Activated CD8-positive, alpha-beta T cell treated with anti-CD3 and anti-CD28 coated beads for 36 hours (primary cell): Measurements from ENCODE around the gene PCYOX1L. TPM values are rescaled to one million over a fixed set of nuclear protein-coding genes. Genes with fewer than 3 reads are reported as not detected.

Experiments
- ATAC-seq: fragments of 200-7000 bp; cut with Tn5 transposase; one replicate; pipeline ENCODE4 v1.10.0; 2021; ENCODE audit warnings: mild to moderate bottlenecking, moderate library complexity
- CTCF ChIA-PET: fragments of 350-600 bp; sonication (Branson Sonifier 250); formaldehyde crosslinking; loops from one replicate; lab custom pipeline; 2021; ENCODE audit warnings: antibody characterized with exemption; lab: Charles Lee
- POLR2A ChIA-PET: fragments of 350-600 bp; sonication (Branson Sonifier 250); formaldehyde crosslinking; loops from one replicate; lab custom pipeline; 2021; ENCODE audit warnings: antibody characterized with exemption; lab: Charles Lee
- DNase-seq: peaks from one replicate; pipeline ENCODE4 v3.0.0-alpha.2; 2020
- H3K27ac Mint-ChIP-seq: one replicate; pipeline ENCODE4 v1.8.0; 2021; ENCODE audit warnings: mild to moderate bottlenecking, mixed read lengths
- H3K27me3 Mint-ChIP-seq: one replicate; pipeline ENCODE4 v1.8.0; 2021; ENCODE audit warnings: mixed read lengths
- H3K36me3 Mint-ChIP-seq: one replicate; pipeline ENCODE4 v1.8.0; 2021; ENCODE audit warnings: low read depth, mixed read lengths
- H3K4me1 Mint-ChIP-seq: one replicate; pipeline ENCODE4 v1.8.0; 2021; ENCODE audit warnings: low read depth, mixed read lengths
- H3K4me3 Mint-ChIP-seq: one replicate; pipeline ENCODE4 v1.8.0; 2021; ENCODE audit warnings: mild to moderate bottlenecking, moderate library complexity, mixed read lengths
- H3K9me3 Mint-ChIP-seq: one replicate; pipeline ENCODE4 v1.8.0; 2021; ENCODE audit warnings: mixed read lengths
- CTCF ChIP-seq: fragments of 200-600 bp; IDR thresholded peaks from one replicate; pipeline ENCODE4 v1.8.0; 2022; ENCODE audit warnings: antibody characterized with exemption, mild to moderate bottlenecking
- intact Hi-C: fragments of 100-400 bp; cut with micrococcal nuclease; formaldehyde crosslinking; loops from one replicate; pipeline ENCODE4 v1.10.0; 2022
- total RNA-seq, 2 experiments: library from RNA; stranded (reverse); gene quantifications; one replicate each; pipeline ENCODE4 v1.2.3, GENCODE V29; 2021

PCYOX1L gene
- total RNA-seq, 2 experiments from 2014 or later = 19.7 to 21.2 TPM

- Mint-ChIP-seq H3K27me3 (no peaks in the 10 kb centered on the region), H3K4me1 (peaks cover 4% of the 10 kb centered on the region), H3K9me3 (no peaks in the 10 kb centered on the region), H3K36me3 (no peaks in the 10 kb centered on the region), H3K4me3 (no peak overlapping the region), H3K27ac (no peak overlapping the region)
- ATAC-seq (no peak), DNase-seq (no peak)
- ChIA-PET POLR2A (no interaction called here), CTCF (interaction anchor here (0.6 to 4.5 kb wide), 32 partner anchors 8 to 236 kb away, joined by 3 to 43 read pairs (median 7); partner anchors contain the start of gene GRPEL2)
- TF ChIP-seq CTCF = no peak
- intact Hi-C loops = loop anchor here (5.0 kb wide), 1 partner anchor 50 kb away; no protein-coding TSS in a partner anchor
Observed at GRCh38 chr5:149382517-149383220, 24.8 kb downstream of the PCYOX1L start.

- DNase-seq = no peak
- ChIA-PET POLR2A (no interaction called here), CTCF (interaction anchor here (0.8 to 3.8 kb wide), 7 partner anchors 38 to 235 kb away, joined by 3 to 42 read pairs (median 7); partner anchors contain the start of gene GRPEL2)
- no peaks in the 10 kb centered on the region for H3K27me3 Mint-ChIP-seq
- intact Hi-C loops = loop anchor here (5.0 kb wide), 1 partner anchor 49 kb away; no protein-coding TSS in a partner anchor
- no peak for TF ChIP-seq CTCF
- no peaks in the 10 kb centered on the region for H3K36me3 Mint-ChIP-seq
- no peaks in the 10 kb centered on the region for H3K9me3 Mint-ChIP-seq
- no peak overlapping the region for H3K4me3 Mint-ChIP-seq
- ATAC-seq = no peak
- H3K27ac Mint-ChIP-seq = no peak overlapping the region
- peaks cover 4% of the 10 kb centered on the region for H3K4me1 Mint-ChIP-seq
Observed at GRCh38 chr5:149383399-149383798, 25.6 kb downstream of the PCYOX1L start.

- H3K4me3 Mint-ChIP-seq = no peak overlapping the region
- ChIA-PET CTCF (interaction anchor here (0.8 to 4.8 kb wide), 7 partner anchors 14 to 195 kb away, joined by 3 to 25 read pairs (median 4); partner anchors contain the start of gene ARHGEF37), POLR2A (no interaction called here)
- H3K9me3 Mint-ChIP-seq = no peaks in the 10 kb centered on the region
- H3K27ac Mint-ChIP-seq = no peak overlapping the region
- peaks cover 4% of the 10 kb centered on the region for H3K4me1 Mint-ChIP-seq
- no peak for TF ChIP-seq CTCF
- no peaks in the 10 kb centered on the region for H3K36me3 Mint-ChIP-seq
- intact Hi-C loops = no loop called here
- H3K27me3 Mint-ChIP-seq = no peaks in the 10 kb centered on the region
- no peak for DNase-seq
- no peak for ATAC-seq
Observed at GRCh38 chr5:149386166-149386565, 28.3 kb downstream of the PCYOX1L start.

- ATAC-seq = no peak
- H3K4me3 Mint-ChIP-seq = no peak overlapping the region
- intact Hi-C loops = no loop called here
- H3K36me3 Mint-ChIP-seq = no peaks in the 10 kb centered on the region
- TF ChIP-seq CTCF = no peak
- H3K27me3 Mint-ChIP-seq = no peaks in the 10 kb centered on the region
- H3K4me1 Mint-ChIP-seq = no peaks in the 10 kb centered on the region
- H3K27ac Mint-ChIP-seq = no peak overlapping the region
- H3K9me3 Mint-ChIP-seq = no peaks in the 10 kb centered on the region
- DNase-seq = no peak
- POLR2A ChIA-PET = interaction anchor here (0.7 kb wide), 1 partner anchor 86 kb away, joined by 4 read pairs; no protein-coding TSS in a partner anchor
- CTCF ChIA-PET = interaction anchor here (1.0 to 4.8 kb wide), 6 partner anchors 15 to 178 kb away, joined by 3 to 25 read pairs (median 6); no protein-coding TSS in a partner anchor
Observed at GRCh38 chr5:149387081-149387631, 29.3 kb downstream of the PCYOX1L start.

GRCh38 chr5:149387982-149388381, 30.1 kb downstream of the PCYOX1L start:
- ATAC-seq (no peak), DNase-seq (no peak)
- CTCF ChIA-PET = interaction anchor here (1.0 to 4.8 kb wide), 5 partner anchors 16 to 177 kb away, joined by 3 to 25 read pairs (median 7); no protein-coding TSS in a partner anchor
- H3K4me3 Mint-ChIP-seq = no peak overlapping the region
- H3K9me3 Mint-ChIP-seq = no peaks in the 10 kb centered on the region
- intact Hi-C loops = no loop called here
- H3K27ac Mint-ChIP-seq = no peak overlapping the region
- H3K36me3 Mint-ChIP-seq = no peaks in the 10 kb centered on the region
- no peaks in the 10 kb centered on the region for H3K27me3 Mint-ChIP-seq
- POLR2A ChIA-PET = no interaction called here
- H3K4me1 Mint-ChIP-seq = no peaks in the 10 kb centered on the region
- no peak for TF ChIP-seq CTCF
